ENCODE measurements around the gene DNAH8.

Gene DNAH8

DNA sequence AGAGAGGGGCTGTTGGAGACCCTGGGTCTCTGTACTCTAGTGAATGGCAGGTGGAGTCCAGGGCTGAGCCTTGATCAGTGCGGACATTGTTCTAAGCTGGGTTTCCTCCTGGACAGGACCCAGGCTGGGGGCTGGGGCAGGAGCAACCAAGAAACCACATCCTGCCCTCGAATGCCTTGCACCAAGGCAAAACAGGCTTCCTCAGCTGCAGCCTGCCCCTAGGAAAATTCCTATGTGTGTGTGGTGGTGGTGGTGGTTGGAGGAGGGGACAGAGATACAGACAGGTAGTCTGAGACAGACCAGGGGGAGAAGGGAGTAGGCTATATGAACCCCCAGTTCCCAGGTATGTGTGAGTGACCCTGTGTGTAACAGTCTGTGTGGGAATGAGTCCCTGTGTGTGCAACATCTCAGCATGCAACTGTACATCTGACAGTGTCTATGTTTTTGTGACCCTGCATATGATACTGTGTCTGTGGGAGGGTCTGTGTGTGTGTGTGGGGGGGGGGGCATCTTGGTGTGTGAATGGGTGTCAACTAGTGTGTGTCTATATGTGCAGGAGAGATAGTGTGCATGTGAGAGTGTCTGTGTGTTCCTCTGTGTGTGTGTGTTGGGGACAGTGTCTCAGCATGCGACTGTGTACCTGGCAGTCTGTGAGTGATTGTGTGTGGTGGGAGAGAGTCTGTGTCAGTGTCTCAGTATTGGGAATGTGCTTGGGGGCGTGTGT, 336.4 kb downstream of the DNAH8 start:
- no peak for DNase-seq (ENCODE audit: low read depth)

DNA sequence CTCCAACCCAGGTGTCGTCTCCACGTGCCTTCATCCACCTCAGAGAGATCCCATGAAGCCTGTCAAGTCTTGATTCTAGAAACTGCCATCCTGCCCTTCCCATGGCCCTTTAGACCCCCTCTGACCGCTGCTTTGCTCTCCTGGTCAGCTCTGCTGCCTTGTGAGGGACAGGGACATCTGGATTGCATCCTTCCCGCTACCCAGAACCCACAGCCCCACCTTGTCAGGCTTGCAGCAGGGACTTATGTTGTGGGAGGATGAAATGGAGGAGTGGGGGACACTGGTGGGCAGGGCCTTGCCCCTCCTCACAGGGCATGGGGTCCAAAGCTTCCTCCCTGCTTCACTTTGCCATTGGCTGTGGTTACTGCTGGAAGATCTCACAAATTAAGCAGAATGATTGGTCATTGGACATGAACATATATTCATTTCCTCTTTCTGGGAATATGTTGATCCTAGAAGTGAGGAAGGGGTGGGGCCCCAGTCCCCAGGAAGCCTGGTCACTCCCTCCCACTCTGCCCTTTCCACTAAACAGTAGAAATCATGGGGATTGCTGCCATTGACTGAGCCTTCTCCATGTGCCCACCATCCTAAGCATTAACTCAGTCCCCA, 338.0 kb downstream of the DNAH8 start:
- no peak for DNase-seq (ENCODE audit: low read depth)

DNA sequence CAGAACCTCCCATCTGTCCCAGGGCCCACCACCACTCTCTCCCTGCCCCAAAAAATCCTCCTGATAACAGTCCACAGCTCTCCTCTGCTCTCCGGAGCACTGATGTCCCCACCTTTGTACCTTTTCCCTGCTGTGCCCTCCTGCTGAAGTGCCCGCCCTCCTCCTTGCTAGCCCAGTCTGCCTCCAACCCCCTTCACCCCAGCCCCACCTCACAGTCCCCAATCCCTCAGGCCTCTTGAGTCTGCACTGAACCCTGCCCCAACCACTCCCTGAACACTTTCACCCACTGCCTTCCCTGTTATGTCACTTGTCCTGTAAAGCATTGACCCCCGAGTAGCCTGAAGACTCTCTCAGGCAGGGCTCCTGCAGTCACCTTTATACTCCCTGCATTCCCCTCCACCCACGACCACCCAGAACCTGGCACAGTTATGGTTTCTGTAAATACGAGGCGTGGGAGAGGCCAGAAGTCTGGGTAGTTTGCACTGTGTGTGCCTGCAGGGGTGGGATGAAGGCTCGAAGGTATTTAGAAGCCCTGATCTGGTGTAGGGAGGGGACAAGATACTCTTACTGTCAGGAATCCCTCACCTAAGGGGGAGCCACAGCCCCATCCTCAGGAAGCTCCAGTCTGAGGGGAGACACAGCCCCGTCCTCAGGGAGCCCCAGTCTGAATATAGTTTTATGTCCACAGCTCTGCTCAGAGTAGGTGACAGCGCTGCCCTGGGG, 338.9 kb downstream of the DNAH8 start:
- DNase-seq (ENCODE audit: low read depth): no peak

DNA sequence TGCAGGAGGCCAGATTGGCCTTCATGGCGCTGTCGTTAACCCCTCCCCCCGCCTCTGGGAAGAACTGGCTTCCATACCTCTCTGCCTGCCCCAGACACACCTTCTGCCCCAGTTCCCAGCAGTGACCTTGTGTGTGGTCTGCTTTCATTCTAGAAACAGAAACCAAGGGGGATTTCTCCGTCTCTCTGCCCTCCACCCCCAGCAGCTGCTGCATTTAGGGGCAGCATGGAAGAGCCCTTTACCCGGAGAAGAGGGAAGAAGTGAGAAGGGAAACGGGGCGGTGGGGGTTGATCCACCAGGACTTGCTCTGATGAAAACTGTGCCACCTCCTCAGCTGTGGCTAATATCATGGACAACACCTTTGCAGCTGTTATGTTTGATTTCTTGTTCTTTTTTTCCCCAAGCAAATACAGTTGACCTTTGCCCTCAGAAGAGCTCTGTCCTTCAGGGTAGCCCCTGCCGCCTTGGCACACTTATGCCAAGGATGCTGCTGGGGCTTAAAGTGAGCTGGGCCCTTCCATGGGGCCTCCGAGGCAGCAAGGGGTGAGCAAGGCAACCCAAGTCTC, 339.5 kb downstream of the DNAH8 start:
- DNase-seq (ENCODE audit: low read depth): no peak

DNA sequence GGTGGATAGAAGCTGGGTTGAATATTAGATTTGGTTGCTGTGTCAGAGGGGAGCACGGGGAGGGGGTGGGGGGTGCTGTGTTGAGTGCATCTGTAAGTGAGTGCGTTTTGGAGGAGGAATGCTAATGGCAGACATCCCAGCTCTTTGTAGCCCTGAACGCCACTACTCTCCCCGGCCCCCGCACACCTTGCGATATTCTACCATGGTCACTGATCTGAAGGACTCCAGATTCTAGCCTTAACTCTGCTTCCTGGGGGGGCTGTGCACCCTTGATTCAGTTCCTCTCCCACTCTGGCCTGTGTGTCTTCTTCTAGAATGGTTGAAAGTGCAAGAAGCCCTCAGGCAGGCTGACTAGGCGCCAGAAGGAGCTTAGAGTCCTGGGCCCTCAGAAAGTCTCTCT, 340.6 kb downstream of the DNAH8 start:
- DNase-seq (ENCODE audit: low read depth): no peak

DNA sequence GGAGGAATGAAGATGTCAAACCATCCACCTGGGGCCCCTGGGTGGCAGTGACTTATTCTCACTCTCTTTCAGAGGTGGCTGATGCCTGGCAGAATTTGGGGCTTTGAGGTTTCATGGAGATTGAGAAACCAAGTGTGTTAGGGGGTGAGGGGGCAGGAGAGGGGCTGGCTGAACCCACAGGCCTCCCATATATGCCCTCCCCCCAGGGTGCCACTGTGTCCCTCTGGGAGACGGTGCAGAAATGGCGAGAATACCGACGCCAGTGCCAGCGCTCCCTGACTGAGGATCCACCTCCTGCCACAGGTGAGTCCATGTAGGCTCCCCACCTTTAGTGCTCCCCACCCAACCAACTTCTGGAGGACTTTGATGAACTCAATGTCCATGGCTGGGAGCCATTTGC, 341.1 kb downstream of the DNAH8 start:
- DNase-seq (ENCODE audit: low read depth): no peak

DNA sequence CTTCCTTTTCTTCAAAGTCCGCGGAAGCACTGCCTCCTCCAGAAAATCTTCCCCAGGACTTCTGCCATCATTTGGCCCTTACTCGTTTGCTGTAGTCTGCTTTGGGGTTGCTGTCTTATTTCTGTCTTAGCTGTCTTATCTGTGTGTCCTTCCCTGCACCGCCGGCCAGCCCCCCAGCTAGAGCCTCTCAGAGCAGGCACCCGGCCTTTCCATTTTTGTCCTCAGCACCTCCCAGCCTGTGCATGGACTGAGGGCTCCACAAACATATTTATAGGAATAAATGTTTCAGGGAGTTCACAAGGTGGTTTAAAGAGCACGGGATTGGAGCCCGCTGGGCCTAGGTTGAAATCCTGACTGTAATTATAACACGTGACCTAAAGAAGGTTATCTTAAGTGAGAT, 341.6 kb downstream of the DNAH8 start:
- no peak for DNase-seq (ENCODE audit: low read depth)

DNA sequence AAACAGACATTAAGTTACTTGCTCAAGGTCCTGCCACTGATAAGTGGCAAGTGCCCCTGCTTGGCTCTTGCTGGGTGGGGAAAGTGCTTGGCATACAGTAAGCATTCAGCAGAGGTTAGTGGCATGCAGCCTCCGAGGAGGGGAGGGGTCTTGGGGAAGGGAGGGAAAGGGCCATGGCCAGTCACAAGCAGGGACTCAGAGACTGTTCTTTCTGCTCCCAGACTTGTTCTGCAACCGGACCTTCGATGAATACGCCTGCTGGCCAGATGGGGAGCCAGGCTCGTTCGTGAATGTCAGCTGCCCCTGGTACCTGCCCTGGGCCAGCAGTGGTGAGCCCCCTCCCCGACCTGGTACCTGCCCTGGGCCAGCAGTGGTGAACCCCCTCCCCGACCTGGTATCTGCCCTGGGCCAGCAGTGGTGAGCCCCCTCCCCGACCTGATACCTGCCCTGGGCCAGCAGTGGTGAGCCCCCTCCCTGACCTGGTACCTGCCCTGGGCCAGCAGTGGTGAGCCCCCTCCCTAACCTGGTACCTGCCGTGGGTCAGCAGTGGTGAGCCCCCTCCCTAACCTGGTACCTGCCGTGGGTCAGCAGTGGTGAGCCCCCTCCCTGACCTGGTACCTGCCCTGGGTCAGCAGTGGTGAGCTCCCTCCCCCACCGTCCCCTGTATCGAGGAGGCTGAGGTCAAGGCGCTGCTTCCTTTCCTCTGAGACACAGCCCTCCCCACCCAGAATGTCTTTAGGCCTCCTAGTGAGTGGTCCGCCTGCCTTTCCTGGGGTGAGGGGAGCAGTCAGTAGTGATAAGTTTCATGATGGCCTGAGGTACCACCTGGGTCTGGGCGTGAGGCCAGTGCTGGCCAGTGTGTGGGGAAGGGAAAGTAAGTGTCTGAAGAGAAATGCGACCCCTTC, 342.4 kb downstream of the DNAH8 start:
- no peak for DNase-seq (ENCODE audit: low read depth)

DNA sequence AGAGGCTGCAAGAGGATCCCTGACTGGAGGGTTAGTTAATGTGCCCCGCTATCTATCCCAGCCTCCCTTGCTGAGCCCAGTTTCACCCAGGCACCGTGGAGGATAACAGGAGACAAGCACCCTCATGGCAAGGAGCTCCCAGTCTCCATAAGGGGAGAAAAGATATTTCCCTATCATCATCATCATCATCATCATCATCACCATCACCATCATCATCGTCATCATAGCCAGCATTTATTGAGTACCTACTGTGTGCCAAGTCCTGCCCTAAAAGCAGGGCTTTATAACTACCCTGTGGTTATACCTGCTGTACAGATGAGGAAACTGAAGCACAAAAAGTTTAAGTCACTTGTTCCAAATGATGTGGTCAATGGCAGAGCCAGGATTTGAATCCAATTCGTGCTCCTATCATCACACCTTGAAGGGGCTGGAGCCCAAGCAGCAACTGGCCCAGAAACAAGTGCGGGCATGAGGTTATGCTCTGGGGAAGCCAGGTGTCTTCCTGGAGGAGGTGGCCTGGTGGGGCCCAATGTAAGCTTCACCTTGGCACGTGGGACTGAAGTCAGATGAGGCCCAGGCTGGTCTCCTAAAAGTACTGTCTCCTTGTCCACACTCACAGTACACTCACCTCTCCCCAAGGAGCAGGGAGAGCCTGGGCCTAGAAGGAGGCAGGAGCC, 343.5 kb downstream of the DNAH8 start:
- DNase-seq (ENCODE audit: low read depth): no peak

DNA sequence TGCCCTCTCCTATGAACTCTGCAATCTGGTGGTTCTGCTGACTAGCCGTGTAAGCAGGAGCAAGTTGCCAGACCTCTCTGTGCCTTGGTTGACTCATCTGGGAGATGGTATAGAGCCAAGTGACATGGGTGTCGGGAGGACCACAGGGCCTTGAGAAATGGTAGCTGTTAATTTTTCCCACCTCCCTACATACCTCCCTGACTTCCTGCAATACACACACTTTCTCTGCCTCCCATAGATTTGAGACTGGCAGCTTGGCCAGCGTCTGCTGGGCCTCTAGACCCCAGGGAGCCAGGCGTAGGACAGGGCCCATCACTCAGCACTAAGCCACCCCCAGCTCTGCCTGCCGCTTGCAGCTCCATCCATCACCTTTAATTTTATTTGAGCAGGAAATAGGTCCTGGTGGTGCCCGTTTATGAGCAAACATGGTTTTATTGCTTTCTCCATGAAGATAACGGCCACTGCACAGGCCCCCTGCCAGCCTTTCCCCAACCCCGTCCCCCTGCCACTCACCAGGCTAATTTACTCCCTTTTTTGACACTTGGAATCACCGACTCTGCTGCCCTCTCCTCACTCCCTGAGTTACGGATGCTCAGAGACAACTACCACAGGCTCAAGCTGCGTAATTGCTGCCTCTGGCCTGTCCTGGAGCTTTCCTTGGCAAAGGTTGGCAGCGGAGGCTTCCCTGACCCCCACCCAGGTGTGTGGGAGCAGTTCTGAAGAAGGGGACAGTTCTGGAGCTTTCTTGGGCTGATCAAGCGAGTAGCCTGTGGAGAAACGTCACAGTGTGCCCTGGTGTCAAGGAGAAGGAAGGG, 344.6 kb downstream of the DNAH8 start:
- no peak for DNase-seq (ENCODE audit: low read depth)

DNA sequence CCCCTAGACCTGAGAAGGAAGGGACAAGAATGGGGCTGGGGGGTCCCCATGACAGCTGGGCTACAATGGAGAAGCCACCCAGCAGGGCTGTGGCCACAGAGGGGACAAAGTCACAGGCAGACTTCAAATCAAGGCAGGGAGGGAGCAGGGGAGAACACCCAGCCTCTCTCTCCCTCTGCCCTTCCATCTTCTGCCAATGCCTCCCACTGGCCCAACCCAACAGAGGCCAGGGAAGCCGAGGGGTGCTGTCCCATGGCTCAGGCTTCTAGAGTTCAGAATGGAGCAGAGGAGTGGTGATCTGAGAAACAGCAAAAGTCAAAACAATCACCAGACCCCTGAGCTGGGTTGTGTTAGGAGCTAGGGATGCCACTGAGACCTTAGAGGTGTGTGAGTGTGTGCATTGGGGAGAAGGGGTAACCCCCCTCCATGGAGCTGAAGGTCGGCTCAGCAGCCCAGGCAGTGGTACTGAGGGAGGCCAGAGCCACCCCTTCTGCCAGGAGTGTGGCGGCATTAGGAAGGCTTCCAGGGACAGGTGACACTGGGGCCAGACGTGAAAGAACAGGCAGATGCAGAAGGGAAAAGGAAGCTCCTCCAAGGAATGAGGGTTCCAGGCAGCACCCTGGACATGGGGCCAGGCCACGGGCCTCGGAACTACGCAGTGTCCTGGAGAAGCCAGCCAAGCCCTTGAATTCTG, 345.5 kb downstream of the DNAH8 start:
- no peak for DNase-seq (ENCODE audit: low read depth)

DNA sequence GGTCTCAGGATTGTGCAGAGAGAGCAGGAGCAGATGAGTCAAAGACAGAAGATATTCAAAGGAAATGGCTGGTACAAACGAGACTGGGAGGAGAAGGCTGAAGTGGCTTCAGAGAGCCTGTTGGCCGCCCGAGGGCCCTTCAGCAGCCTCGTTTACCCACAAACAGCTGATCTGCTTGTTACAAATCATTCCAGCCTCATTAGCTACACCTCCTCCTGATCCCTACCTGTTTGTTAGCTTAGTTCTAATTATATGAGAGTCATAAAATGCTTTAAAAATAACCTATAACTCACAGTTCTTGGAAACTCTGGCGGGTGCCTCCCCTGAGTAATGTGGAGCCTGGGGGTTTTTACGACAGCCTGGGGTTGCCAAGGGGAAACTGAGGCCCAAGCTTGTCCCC, 346.1 kb downstream of the DNAH8 start:
- DNase-seq (ENCODE audit: low read depth): no peak

DNA sequence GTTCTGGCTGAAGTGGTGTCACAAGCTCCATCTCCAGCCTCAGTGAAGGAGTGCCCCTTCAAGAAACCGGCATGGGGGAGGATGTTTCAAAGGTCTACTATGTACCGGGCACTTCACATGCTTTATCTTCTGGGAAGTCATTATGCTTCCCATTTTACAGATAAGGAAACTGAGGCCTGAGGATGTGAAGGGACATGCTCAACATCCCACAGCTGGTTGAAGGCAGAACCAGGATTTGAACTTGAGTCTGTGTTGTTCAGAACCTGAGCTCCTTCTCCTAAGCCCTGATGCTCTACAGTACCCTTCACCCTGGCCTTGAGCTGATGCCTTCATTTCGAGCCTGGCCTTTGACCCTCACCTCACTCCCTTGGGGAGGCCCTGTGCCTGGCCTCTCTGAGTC, 346.5 kb downstream of the DNAH8 start:
- DNase-seq (ENCODE audit: low read depth): no peak

DNA sequence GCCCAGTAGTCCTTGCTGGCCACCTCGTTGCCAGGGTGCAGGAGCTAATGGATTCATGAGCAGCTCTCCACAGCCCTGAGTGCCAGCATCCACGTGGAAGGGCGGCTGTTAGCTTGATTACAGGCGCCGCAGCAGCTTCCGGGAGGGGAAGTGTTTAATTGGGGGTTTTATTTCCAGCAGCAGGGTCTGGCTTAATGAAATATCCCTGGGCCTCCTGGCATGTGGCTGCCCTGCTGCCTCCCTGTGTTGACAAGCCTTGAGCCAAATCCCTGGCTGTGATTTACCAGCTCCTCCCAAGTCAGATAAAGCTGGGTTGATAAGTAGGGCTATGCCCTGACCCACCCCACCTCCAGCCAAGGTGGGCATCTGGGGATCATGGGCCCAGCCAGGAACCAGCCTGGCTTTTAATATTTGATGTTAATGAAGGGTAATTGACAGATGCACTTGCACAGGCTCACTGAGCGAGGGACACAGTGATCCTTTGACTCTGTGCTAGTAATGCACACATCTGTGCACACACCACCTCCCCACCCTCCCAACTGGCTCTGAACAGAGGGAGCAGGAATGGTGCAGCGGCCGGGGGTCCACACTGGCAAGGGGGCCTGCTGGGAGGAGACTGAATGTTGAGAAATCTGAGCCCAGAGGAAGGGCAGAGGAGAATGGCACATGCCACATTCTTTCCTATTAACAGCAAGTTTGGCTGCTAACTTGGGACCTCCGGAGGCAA, 347.1 kb downstream of the DNAH8 start:
- DNase-seq (ENCODE audit: low read depth): no peak

DNA sequence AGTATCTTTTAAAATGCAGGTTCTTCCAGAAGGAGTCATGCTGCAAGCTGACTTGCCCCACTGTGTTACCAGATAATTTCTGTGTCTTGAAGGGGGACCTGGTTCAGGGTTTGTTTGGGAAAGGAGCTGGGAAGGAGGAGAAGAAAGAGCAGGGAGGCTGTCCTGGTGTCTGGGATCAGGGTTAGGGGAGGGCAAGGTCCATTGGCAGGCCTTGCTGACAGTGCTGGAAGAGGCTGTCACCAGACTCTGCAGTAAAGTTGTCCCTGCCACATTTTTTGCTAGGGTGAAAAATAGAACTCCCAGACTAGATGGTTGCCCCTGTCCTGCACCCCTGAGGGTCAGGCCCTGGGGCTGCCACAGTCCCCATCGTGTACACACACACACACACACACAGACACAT, 348.4 kb downstream of the DNAH8 start:
- DNase-seq (ENCODE audit: low read depth): no peak

DNA sequence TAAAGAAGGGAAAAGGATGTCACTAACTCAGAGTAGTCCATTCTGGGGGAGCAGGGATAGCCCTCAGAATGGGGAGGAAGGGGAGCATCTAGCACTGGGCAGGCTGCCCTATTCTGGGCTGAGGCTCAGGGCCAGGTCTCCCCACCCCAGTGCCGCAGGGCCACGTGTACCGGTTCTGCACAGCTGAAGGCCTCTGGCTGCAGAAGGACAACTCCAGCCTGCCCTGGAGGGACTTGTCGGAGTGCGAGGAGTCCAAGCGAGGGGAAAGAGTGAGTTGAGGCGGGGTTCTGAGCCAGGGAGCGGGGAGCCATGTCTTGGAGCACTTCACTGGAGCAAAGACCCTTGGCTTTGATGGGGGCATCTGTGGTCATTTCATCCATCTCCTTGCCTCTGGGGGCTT, 350.4 kb downstream of the DNAH8 start:
- DNase-seq (ENCODE audit: low read depth): no peak

DNA sequence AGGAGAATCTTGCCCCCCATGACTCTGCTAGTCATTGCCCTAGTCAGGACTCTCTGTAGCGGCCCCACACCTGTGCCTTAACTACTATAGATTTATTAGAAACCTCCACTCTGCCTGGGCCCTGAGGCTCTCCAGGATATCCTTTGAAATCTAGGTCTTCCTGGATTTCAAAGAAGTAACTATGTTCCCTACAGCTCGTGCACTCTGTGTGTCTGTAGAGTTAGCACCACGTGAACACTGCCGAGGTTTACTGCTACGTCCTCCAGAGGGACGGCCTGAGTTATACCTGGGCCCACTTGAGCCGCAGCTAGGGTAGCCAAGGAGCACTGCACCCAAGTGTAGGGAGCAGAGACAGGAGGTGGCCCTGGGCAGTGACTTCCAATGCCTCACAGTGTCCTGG, 353.3 kb downstream of the DNAH8 start:
- no peak for DNase-seq (ENCODE audit: low read depth)

DNA sequence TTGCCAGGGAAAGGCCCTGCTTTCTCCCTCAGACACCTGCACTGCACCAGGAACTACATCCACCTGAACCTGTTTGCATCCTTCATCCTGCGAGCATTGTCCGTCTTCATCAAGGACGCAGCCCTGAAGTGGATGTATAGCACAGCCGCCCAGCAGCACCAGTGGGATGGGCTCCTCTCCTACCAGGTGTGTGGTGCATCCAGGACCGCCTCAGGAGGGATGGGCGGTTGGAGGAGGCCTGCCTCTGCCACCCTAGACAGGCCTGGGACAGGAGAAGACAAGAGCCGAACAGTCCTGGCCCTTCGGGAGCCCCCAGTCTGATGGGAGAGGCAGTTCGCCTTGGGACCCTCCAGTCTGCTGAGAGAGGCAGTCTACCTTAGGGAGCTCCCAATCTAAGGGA, 357.7 kb downstream of the DNAH8 start:
- DNase-seq (ENCODE audit: low read depth): no peak

All from stimulated activated CD4-positive, alpha-beta T cell treated with anti-CD3 and anti-CD28 coated beads, Interleukin-2, amount 100 ng/mL, for 4 hours (primary cell).